Spleen (tissue), 7 donors: Measurements from ENCODE around the gene ACO2.

Experiments
- POLR2A ChIP-seq, 3 donors: fragments of 450-650 bp; IDR thresholded peaks; one replicate each; pipeline ENCODE4 v1.5.1; 2017; ENCODE audit warnings: antibody characterized with exemption in 3 of 3, mild to moderate bottlenecking in 1 of 3
- POLR2AphosphoS5 ChIP-seq, 3 donors: sonication (generic); formaldehyde crosslinking; IDR thresholded peaks; one replicate each; pipeline ENCODE4 v1.5.1; 2017; ENCODE audit warnings: antibody characterized with exemption in 3 of 3
- TF ChIP-seq, protein P1 (sequence below), 11 experiments: fragments of 200-600 bp in 7 of 11; fragments of 450-650 bp in 4 of 11; sonication (generic) in 4 of 11; IDR thresholded peaks in 8 of 11; conservative IDR thresholded peaks in 3 of 11; 1 replicate in 7 of 11; 2 replicates in 4 of 11; pipeline versions ENCODE4 v1.4.0 to v1.8.0; 2016 to 2021; ENCODE audit warnings: antibody characterized with exemption in 11 of 11, inconsistent platforms in 4 of 11, mild to moderate bottlenecking in 1 of 11
- donor health status: DM: no; HTN: no; CAD: no; lungs with moderate emphysema.
- donor health status: DM: no; HTN: no; CAD: no.
- donor health status: DM: no; HTN: no; CAD: no.

DNA sequence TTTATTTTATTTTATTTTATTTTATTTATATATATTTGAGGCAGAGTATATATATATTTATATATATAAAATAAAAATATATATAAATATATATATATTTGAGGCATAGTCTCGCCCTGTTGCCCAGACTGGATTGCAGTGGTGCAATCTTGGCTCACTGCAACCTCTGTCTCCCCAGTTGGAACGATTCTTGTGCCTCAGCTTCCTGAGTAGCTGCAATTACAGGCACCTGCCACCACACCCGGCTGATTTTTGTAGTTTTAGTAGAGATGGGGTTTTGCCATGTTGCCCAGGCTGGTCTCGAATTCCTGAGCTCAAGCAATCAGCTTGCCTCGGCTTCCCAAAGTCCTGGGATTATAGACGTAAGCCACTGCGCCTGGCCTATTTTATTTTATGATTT is 31.4 kb downstream of the ACO2 start:
- TF ChIP-seq, protein P1, sequence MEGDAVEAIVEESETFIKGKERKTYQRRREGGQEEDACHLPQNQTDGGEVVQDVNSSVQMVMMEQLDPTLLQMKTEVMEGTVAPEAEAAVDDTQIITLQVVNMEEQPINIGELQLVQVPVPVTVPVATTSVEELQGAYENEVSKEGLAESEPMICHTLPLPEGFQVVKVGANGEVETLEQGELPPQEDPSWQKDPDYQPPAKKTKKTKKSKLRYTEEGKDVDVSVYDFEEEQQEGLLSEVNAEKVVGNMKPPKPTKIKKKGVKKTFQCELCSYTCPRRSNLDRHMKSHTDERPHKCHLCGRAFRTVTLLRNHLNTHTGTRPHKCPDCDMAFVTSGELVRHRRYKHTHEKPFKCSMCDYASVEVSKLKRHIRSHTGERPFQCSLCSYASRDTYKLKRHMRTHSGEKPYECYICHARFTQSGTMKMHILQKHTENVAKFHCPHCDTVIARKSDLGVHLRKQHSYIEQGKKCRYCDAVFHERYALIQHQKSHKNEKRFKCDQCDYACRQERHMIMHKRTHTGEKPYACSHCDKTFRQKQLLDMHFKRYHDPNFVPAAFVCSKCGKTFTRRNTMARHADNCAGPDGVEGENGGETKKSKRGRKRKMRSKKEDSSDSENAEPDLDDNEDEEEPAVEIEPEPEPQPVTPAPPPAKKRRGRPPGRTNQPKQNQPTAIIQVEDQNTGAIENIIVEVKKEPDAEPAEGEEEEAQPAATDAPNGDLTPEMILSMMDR (IDR thresholded peaks at IDR 0.05 in 8 of 11, conservative IDR thresholded peaks at IDR 0.05 in 3 of 11) = no peak
- TF ChIP-seq POLR2A (IDR thresholded peaks at IDR 0.05) (no peak), POLR2AphosphoS5 (IDR thresholded peaks at IDR 0.05) (no peak)
